RWPE2 (cell line): Measurements from ENCODE around the gene TANC1.

Experiments
- ATAC-seq: fragments of 200-7000 bp; cut with Tn5 transposase; 3 replicates; pipeline ENCODE4 v1.9.1; 2021; ENCODE audit warnings: low read depth
- DNase-seq: peaks from one replicate; pipeline ENCODE4 v3.0.0-alpha.2; 2020; ENCODE audit warnings: low spot score
- H3K27ac ChIP-seq: fragments of 450-650 bp; 2 replicates; pipeline ENCODE4 v1.5.1; 2017; ENCODE audit warnings: mild to moderate bottlenecking; ENCODE audit not compliant: poor library complexity, severe bottlenecking
- H3K27me3 ChIP-seq: fragments of 250-450 bp; sonication (Bioruptor Pico); 2 replicates; pipeline ENCODE4 v1.5.1; 2021; ENCODE audit warnings: mild to moderate bottlenecking, moderate library complexity; ENCODE audit not compliant: insufficient read depth, poor library complexity, severe bottlenecking
- H3K36me3 ChIP-seq: fragments of 250-450 bp; sonication (Bioruptor Pico); 2 replicates; pipeline ENCODE4 v1.5.1; 2020; ENCODE audit warnings: low read depth, mild to moderate bottlenecking, moderate library complexity
- H3K4me1 ChIP-seq: fragments of 250-450 bp; sonication (Bioruptor Pico); 2 replicates; pipeline ENCODE4 v1.5.1; 2021; ENCODE audit warnings: mild to moderate bottlenecking, moderate library complexity; ENCODE audit not compliant: insufficient read depth, poor library complexity, severe bottlenecking
- H3K4me3 ChIP-seq: fragments of 250-450 bp; sonication (Bioruptor Pico); 2 replicates; pipeline ENCODE4 v1.5.1; 2021; ENCODE audit warnings: mild to moderate bottlenecking, moderate library complexity; ENCODE audit not compliant: severe bottlenecking
- H3K9me3 ChIP-seq: fragments of 250-450 bp; sonication (Bioruptor Pico); 2 replicates; pipeline ENCODE4 v1.5.1; 2021; ENCODE audit warnings: mild to moderate bottlenecking, moderate library complexity; ENCODE audit not compliant: severe bottlenecking
- CTCF ChIP-seq: fragments of 450-650 bp; IDR thresholded peaks from one replicate; pipeline ENCODE4 v1.5.1; 2017; ENCODE audit warnings: mild to moderate bottlenecking, moderate library complexity; ENCODE audit not compliant: poor library complexity, severe bottlenecking

Gene TANC1

GRCh38 chr2:158999458-158999857 is 31.0 kb downstream of the TANC1 start:
- ATAC-seq = peak; percentile 33; the same call in 1 of the 3 replicates
- no peak for DNase-seq
- H3K4me1 ChIP-seq = peaks cover 46% of the 10 kb centered on the region
- peaks cover 39% of the 10 kb centered on the region for H3K36me3 ChIP-seq
- H3K27ac ChIP-seq = peak overlapping the region; percentile 25
- no peaks in the 10 kb centered on the region for H3K9me3 ChIP-seq
- no peak for TF ChIP-seq CTCF
- no peaks in the 10 kb centered on the region for H3K27me3 ChIP-seq
- H3K4me3 ChIP-seq = no peak overlapping the region

GRCh38 chr2:159000072-159000471 is 31.6 kb downstream of the TANC1 start:
- ATAC-seq (no peak), DNase-seq (no peak)
- Histone ChIP-seq H3K27me3 (no peaks in the 10 kb centered on the region), H3K4me3 (no peak overlapping the region), H3K36me3 (peaks cover 44% of the 10 kb centered on the region), H3K27ac (peak overlapping the region; percentile 25), H3K4me1 (peaks cover 40% of the 10 kb centered on the region), H3K9me3 (no peaks in the 10 kb centered on the region)
- TF ChIP-seq CTCF = no peak

- ATAC-seq (peak; percentile 24; the same call in 1 of the 3 replicates), DNase-seq (no peak)
- H3K9me3 ChIP-seq = no peaks in the 10 kb centered on the region
- no peak for TF ChIP-seq CTCF
- peaks cover 19% of the 10 kb centered on the region for H3K4me1 ChIP-seq
- peak overlapping the region; percentile 4 for H3K27ac ChIP-seq
- no peaks in the 10 kb centered on the region for H3K27me3 ChIP-seq
- no peak overlapping the region for H3K4me3 ChIP-seq
- H3K36me3 ChIP-seq = peaks cover 44% of the 10 kb centered on the region
Observed at GRCh38 chr2:159002462-159003111, 34.1 kb downstream of the TANC1 start.

GRCh38 chr2:159003555-159003954 is 35.1 kb downstream of the TANC1 start:
- peaks cover 49% of the 10 kb centered on the region for H3K36me3 ChIP-seq
- no peaks in the 10 kb centered on the region for H3K9me3 ChIP-seq
- ATAC-seq (no peak), DNase-seq (no peak)
- H3K4me1 ChIP-seq = peaks cover 15% of the 10 kb centered on the region
- no peak overlapping the region for H3K4me3 ChIP-seq
- no peak overlapping the region for H3K27ac ChIP-seq
- no peak for TF ChIP-seq CTCF
- H3K27me3 ChIP-seq = no peaks in the 10 kb centered on the region

GRCh38 chr2:159004849-159005248 is 36.4 kb downstream of the TANC1 start:
- peaks cover 61% of the 10 kb centered on the region for H3K36me3 ChIP-seq
- no peak overlapping the region for H3K27ac ChIP-seq
- ATAC-seq (no peak), DNase-seq (no peak)
- no peaks in the 10 kb centered on the region for H3K9me3 ChIP-seq
- TF ChIP-seq CTCF = no peak
- no peaks in the 10 kb centered on the region for H3K27me3 ChIP-seq
- H3K4me1 ChIP-seq = peaks cover 9% of the 10 kb centered on the region
- no peak overlapping the region for H3K4me3 ChIP-seq
